Articular chondrocyte of knee joint (primary cell): ENCODE results near the gene RBM3. TPM values are rescaled to one million over a fixed set of nuclear protein-coding genes. Genes with fewer than 3 reads are reported as not detected.

Experiments
- small RNA-seq: library from RNA; depleted of rRNA; stranded (forward); fragments of <200 nt; gene quantifications from one replicate; pipeline ENCODE3, GENCODE V24; 2012
- total RNA-seq: library from RNA; depleted of rRNA; stranded (reverse); fragments of >200 nt; gene quantifications from 2 replicates; pipeline ENCODE4 v1.2.3, GENCODE V29; 2012

The RBM3 gene
- total RNA-seq, result 362 and 640 TPM in 2 replicates

DNA sequence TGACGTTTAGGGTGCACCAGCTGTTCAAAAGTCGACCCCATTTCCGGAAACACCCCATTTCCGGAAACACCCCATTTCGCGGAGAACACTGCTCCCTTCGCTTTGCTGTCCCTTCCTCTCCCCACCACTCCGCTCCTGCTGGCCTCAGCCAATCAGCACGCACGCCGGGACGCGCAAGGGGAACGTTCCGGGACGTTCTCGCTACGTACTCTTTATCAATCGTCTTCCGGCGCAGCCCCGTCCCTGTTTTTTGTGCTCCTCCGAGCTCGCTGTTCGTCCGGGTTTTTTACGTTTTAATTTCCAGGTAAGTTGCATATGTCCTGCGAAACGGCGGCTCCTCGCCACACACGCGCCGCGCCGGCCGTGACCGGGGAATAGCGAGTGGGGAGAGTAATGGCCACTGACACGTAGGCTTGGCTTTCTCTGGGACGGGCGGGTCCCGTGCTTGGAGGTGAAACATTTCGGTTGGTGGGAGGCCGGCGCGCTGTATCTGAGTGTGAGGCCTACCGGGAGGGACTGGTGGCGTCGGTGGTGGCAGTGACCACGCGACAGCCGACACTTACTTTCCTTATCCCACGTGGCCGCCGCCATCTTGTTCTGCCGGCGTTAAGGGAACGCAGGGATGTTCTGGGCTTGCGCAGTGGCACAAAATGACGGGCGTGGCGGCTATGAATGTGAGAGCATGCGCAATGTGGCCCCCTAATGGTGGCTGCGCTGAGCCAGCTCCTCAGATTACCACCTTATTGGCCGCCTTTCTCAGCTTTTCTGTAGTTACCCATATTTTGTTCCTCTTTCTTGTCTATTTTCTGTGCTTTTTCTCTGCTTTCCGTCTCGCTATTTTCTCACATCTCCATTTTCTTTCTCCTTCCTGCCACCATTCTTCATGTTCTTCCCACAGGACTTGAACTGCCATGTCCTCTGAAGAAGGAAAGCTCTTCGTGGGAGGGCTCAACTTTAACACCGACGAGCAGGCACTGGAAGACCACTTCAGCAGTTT lies at the start of gene RBM3:
Gene RBM3, plus strand, starts transcription at position 215 of the 997 bp plus-strand sequence. Its CDS starts 697 bp downstream, at position 912.

DNA sequence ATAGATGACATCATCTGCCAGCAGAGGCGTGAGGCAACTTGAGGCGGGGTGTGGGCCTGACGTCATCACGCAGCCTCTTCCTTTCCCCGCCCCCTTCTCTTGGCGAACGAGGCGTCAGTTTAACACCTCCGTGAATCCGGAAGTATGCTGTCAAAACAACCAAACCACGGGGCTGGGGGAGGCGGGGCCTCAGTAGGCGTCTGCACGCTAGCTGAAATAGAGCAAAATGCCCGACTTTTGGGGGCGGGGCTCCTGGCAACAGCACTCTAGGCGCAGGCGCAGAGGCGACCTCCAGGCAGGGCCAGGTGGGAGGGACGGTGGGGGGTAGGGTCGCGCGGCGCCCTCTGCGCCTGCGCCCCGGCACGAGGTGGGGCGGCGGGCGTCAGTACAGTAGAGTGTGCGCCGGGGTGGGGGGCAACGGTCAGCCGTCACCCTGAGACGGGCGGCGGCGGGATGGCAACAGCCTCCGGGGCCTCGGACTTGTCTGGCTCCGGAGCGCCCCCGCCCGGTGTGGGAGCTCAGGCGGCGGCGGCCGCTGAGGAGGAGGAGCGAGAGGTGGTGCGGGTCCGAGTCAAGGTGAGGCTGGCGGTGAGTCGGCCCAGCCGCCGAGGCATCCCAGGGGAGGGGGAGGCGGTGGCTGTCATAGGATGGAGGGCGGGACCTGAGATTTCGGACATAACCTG lies 34.8 kb upstream of the RBM3 start, which contains the start of gene TBC1D25:
Gene TBC1D25, plus strand, starts transcription at position 370 of the 683 bp plus-strand sequence. Its CDS starts 84 bp downstream, at position 454.

DNA sequence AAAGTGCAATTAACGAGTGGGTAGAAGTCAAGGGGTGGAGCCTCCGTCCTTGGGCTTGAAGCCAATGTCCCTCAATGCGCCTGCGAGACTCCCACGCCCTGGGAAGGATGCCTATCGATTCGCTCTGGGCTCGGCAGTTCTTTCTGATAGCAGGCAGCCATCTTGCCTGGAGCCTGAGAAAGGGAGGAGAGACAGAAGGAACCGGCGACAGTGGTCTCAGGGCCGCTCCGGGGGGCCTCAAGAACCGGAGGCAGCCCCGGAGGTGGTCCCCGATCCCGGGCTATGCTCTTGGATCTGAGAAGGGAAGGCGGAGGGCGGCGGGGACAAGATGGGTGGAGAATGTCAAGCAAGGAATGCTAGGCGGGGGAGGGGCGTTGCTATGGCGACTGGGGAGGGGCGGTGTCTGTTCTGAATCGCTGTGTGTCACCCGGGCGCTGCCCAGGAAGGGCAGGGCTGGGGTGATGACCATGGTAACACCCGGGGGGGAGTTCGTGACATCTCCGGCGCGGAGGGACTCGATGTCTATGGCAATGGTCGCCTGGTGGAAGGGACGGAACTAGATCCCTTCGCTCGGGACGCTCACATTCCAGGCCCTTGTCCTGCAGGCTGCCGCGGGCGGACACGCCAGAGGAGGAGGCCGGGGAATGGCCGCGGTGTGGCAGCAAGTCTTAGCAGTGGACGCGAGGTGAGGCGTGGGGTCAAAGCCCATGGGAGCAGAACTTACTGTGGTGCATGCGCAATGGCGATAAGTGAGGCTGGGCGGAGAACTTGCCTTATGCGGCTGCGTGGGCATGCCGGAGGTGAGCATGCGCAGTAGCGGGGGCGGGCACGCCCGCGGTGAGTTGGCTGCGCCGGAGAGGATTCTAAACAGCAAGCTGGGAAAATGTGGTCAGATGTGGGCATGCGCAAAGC lies 23.3 kb downstream of the RBM3 start, which contains the start of gene WDR13:
Gene WDR13, plus strand, starts transcription at position 140 of the 912 bp plus-strand sequence. Its CDS starts 505 bp downstream, at position 645.

Small RNA genes lying within 50 kb of the gene (small RNA-seq; reads per million reads assigned to genes)
- not detected for gene MRPL32P1

Other genes with a start within 250 kb of the RBM3 start
- gene SSX3, start 217.8 kb upstream of the RBM3 start, total RNA-seq, result not detected in 2 replicates
- not detected in 2 replicates for gene SSX4, start 190.9 kb upstream of the RBM3 start, total RNA-seq
- not detected in 2 replicates for gene SSX4B, start 162.5 kb upstream of the RBM3 start, total RNA-seq
- 21.3 and 26.4 TPM in 2 replicates for gene SLC38A5, start 104.2 kb upstream of the RBM3 start, total RNA-seq
- gene FTSJ1, start 98.3 kb upstream of the RBM3 start, total RNA-seq, result 38.6 and 38.9 TPM in 2 replicates
- 8.6 and 12.2 TPM in 2 replicates for gene PORCN, start 65.5 kb upstream of the RBM3 start, total RNA-seq
- 33.8 and 37.8 TPM in 2 replicates for gene EBP, start 52.7 kb upstream of the RBM3 start, total RNA-seq
- 7.2 and 7.8 TPM in 2 replicates for gene TBC1D25, start 34.8 kb upstream of the RBM3 start, total RNA-seq
- 89.5 and 94.5 TPM in 2 replicates for gene WDR13, start 23.0 kb downstream of the RBM3 start, total RNA-seq
- gene WAS, start 109.3 kb downstream of the RBM3 start, total RNA-seq, result 0.11 and 0.13 TPM in 2 replicates
- gene SUV39H1, start 122.2 kb downstream of the RBM3 start, total RNA-seq, result 2.6 and 3.5 TPM in 2 replicates
- gene GLOD5, start 187.3 kb downstream of the RBM3 start, total RNA-seq, result not detected in 2 replicates
- gene GATA1, start 212.1 kb downstream of the RBM3 start, total RNA-seq, result not detected in 2 replicates
- gene HDAC6, start 227.6 kb downstream of the RBM3 start, total RNA-seq, result 24.8 and 27.5 TPM in 2 replicates